GM21390 (cell line): ENCODE results near the gene DOP1A.
A peak's percentile ranks its signal among the peaks of the same experiment; 100 is the strongest.

Experiments used
- ATAC-seq: cut with Tn5 transposase; IDR thresholded peaks from one replicate; pipeline ENCODE4 v1.9.1; 2021; ENCODE audit not compliant: unreplicated experiment

DOP1A gene

DNA sequence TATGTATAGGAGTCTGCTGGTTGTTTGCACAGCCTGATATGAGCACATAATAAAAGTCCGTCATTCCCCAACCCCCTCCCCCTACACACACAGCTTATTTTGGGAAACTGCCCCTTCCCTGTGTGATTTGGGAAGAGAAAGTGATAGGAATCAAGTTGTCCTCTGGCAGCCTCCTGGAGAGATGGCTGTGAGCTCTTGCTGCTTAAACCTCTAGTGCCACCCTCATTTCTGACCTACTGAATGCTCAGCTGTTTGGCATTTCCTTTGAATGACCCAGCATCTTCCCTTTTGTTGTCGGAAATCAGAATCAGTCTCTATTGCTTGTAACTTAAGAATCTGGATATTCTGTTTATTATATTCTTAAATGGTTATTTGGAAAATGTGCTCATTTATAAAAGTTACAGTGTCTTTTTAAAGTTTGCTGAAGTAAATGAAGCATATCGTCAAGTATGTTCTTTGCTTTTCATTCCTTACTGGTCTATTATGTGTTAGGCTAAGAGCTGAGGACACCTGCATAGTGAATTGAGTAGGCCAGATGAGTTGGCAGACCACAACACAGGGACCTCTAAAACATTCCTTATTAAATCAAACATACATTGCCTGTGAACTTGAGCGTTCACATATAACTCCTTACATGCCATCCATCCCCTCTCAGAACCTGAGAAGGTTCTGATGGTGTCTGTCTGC lies 131.2 kb downstream of the DOP1A start:
- ATAC-seq, result no peak

DNA sequence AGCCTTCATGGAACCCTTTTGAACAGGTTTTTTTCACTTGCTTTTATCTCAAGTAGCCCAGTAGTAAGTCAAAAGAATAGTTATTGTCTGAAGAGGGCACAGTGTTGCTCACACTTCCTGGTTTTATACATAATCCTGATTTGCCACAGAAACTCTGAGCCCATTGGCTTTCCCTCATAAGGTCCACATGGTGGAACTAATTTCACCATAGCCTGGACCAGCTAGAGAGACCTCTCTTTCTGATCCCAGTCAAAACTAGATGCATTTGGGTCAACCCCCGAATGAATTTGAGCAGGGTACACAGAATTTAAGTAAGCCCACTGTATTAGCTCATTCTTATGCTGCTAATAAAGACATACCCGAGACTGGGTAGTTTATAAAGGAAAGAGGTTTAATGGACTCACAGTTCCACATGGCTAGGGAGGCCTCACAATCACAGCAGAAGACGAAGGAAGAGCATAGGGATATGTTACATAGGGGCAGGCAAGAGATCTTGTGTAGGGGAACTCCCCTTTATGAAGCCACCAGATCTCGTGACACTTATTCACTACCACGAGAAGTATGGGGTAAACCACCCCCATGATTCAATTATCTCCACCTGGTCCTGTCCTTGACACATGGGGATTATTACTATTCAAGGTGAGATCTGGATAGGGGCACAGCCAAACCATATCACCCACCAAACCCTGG lies 131.8 kb downstream of the DOP1A start:
- ATAC-seq, result no peak

DNA sequence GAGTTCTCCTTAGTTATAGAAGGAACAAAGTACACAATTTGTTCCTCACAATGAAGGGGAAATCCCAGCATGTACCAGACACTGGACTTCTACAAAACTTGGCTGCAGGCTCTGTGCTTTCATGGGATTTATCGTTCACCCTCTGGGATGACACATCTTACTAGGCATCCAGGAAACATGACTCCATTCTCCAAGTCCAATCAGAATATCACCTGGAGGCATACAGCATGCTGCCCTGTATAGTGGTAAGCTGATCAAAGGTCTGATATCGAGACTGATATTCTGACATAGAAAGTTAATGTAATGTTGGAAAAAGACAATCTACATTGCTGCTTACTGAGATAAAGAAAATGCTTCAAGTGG lies 132.4 kb downstream of the DOP1A start:
- no peak for ATAC-seq

DNA sequence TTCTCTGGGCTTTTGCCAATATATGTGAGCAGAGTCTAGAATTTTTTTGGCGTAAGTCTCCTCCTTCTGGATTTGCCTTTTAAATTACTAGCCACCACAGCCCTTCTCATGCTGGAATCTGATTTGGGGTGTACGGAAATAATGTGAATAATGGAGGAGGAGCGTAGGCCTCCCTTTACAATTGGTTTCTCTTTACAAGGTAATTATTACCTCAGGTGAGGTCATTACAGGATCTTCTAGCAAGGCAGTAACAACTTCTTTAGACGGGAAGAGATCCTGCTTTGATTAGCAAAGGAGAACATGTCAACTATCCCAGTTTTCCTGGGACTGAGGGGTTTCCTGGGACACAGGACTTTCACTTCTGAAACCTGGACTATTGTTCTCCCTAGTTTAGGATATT lies 134.6 kb downstream of the DOP1A start:
- ATAC-seq, result no peak

DNA sequence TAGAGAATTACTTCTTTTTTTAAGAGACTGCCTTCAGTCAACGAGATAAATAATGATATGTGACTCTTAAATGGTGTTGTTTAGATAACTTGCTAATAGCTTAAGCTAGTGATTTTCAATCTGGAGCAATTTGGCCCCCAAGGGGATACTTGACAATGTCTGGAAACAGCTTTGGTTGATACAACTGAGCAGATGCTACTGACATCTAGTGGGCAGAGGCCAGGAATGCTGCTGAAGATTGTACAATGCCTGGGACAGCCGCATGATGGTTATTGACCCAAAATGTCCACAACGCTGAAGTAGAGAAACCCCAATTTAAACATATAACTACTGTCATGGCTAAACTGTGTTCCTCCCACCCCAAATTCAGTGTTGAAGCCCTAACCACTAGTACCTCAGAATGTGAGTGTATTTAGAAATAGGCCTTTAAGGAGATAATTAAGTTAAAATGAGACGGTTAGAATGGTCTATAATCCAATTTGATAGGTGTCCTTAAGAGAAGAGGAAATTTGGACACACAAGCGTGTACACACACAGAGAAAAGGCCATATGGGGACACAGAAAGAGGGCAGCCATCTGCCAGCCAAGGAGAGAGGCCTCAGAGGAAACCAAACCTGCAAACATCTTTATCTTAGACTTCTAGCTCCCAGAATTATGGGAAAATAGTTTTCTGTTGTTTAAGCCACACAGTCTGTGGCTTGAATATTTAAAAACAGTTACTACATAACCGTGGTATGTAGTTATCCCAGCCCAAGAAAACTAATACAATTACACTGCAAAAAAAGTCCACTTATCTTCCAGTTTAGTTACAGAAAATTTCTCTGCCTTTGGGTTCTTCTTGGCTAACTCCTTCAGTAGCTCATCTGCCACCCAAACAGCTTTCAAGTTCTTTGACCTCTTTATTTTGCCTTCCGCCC lies 147.9 kb downstream of the DOP1A start:
- ATAC-seq, result peak; percentile 99

DNA sequence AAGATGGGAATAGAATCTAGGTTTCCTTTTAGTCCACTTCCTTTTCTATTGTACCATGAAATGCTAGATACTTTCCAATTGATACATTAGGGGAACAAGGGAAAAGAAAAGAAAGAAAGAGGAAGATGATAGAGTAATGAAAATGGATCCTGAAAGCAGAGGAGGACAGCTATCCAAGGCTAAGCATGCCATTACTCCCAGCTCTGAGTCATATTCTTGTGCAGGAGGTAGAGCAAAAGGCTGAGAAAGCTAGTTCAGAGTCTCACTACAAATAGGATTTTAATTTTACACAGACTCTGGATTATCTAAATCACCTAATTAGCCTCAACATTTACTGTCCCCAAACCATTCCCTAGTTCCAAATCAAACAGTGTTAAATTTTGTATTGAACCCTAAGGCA lies 149.3 kb downstream of the DOP1A start:
- ATAC-seq, result no peak
